HG02981 (cell line): ENCODE measurements around the gene PPOX.
A peak's percentile ranks its signal among the peaks of the same experiment; 100 is the strongest.

Source experiments
- ATAC-seq: cut with Tn5 transposase; IDR thresholded peaks from one replicate; pipeline ENCODE4 v1.9.1; 2021; ENCODE audit warnings: mild to moderate bottlenecking, moderate library complexity; ENCODE audit not compliant: unreplicated experiment

The PPOX gene

DNA sequence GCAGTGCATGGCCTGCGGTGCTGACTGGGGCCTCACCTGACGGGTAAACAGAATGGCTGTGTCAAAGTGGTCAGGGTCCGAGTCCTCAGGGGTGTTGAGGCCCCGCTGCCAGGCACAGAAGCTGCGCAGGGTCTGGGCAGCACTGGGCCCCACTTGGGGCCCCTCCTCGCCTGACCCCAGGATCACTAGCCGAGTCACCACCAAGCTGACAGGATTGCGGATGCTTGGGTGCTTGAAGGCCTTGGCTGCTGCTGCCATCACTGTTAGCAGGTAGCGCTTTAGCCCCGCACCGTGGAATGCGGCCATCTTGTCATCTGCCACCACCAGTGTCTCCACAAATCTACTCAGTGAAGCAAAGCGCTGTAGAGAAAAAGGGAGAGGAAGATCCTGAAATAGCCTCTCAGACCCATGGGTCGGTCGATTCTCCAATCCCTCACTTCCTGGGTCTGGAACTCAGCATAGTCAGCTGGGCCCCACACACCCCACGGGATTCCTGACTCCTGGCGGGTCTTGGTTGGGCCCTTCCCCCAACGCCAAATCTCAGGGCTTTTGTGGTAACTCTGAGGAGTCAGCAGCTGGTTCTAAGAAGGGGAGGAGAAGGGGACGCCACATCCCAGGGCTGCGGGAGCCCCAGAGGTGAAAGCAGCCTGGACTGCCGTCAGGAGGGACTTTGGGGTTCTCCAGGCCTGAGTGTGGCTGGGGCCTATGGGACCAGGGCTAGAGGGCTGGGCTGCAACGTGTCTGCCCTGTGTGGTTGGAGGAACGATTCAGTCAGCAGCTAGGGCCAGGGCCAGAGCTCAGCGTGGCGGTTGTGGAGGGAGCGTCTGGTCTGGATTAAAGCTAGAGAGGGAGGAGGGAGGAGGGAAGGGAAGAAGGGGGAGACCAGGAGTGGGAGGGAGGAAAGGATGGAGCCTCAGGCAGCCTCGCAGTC, 30.6 kb downstream of the PPOX start:
- no peak for ATAC-seq

DNA sequence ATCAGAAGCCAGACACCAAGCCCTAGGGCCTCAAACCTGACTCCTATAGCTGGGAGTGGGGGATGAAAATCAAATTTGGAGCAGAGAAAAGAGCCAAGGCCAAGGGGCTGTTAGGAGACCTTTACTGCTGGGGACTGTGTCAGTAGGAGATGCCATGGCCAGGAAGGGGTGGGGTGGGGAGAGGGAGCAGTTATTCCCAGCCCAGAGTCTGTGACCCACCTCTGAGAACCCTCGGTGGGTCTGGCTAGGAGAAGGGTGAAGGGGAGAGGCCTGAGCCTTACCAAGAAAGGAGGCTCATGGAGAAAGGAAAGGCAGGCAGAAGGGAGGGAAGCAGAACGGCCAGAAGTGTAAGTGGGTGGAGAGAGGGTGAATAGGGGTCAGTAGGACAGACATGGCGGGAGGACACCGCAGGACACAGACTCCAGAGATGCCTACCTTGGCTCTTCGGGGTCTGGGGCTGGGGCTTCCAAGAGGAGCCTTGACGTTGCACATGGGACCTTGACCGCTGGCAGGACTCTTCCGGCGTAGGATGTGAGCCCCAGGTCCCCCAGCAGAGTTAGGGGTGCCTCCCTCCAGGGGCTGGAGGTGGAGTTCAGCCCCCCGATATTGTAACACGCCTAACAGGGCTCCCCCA, 31.5 kb downstream of the PPOX start:
- ATAC-seq, result no peak

GRCh38 chr1:161198194-161198896, 32.1 kb downstream of the PPOX start:
- ATAC-seq, result no peak

DNA sequence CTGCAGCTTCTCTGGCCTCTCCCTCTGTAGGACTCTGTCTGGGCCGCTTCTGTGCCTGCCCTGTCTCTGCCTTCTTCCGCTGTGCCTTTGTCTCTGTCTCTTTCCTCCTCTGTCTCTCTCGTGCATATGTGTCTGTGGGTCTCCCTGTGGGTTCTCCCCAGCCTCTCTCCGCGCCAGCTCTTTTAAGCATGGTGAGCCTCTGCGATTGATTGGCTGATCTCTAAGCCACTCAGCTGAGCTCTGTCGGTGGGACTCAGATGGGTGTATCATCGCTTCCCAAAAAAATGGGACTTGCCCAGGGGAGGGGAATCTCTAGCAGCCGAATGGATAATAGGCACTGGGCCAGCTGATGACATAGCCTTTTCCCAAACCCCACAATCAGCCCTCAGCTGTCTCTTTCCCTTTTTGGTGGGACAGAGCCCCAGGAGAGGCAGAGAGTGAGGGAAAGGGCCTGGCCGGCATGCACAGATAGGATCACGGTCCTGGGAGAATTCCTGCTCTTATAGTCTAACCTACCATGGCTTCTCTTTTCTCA, 32.7 kb downstream of the PPOX start, which contains the start of gene ADAMTS4:
ADAMTS4 (minus strand) TSS at position 158 of the 535 bp plus-strand sequence. CDS start 427 bp downstream, outside the sequence.
- no peak for ATAC-seq

- ATAC-seq, result no peak
Measured at GRCh38 chr1:161199506-161200139, 33.4 kb downstream of the PPOX start.

DNA sequence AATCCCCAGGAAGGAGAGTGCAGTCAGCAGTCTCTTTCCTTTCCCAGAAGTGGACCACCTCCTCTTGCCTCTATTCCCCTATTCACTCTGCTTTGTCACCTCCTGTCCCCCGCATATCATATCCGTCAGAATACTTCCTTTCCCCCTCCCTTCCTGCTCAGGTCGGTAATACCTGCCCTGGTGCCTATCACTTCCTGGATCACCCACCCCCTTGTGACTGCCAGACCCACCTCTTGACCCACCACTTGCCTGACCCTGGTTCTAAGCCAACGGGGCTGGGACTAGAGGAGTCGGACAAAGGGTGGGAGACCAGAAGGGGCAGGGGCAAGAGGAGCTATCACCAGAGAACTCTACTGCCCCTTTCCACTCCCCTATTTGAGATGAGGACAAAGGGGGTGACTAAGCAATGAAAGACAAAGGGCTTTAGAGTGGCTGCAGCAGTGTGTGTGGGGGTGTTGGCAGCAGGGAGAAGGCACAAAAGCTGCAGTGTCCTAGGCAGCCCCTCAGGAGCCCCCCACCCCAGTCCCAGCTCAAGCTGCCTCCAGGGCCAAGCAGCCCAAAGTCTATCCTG, 34.3 kb downstream of the PPOX start:
- ATAC-seq, result no peak

DNA sequence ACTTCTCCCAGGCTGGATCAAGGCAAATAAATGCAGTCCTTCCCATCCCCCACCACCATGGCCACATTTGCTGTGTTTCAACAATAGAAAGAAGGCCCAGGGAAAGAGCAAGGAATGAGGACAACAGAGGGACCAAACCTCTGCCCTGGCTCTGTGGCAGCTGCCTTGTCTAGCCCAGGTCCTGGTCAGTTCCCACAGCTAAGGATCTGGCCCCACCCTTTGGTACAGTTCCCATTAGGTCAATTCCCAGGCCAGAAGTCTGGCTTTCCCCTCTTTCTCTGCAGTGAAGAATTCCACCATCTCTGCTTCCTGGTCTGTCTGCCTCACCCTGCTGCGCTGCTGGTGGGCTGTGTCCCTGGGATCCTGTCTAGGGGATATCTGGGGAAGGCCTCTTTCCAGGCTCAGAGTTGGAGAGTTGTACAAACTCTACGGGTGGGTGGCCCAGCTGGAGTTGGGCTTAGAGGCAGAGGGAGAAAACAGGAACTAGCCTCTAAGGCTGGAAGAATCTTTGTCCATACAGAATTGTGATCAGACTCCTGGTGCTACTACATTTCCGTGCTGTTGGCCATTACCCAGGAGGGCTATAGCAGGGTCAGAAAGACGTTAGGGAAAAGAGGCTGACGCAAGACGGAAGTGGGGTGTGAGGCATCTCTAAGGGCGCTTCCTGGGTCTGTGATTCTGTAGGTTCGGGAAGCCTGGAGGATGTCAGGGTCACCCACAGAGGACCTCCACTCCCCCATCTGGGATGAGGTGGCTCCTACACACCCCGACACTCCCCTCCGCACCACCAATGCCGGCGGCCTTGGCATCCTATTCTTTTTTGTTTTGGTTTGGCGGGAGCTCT, 35.0 kb downstream of the PPOX start:
- ATAC-seq, result no peak

DNA sequence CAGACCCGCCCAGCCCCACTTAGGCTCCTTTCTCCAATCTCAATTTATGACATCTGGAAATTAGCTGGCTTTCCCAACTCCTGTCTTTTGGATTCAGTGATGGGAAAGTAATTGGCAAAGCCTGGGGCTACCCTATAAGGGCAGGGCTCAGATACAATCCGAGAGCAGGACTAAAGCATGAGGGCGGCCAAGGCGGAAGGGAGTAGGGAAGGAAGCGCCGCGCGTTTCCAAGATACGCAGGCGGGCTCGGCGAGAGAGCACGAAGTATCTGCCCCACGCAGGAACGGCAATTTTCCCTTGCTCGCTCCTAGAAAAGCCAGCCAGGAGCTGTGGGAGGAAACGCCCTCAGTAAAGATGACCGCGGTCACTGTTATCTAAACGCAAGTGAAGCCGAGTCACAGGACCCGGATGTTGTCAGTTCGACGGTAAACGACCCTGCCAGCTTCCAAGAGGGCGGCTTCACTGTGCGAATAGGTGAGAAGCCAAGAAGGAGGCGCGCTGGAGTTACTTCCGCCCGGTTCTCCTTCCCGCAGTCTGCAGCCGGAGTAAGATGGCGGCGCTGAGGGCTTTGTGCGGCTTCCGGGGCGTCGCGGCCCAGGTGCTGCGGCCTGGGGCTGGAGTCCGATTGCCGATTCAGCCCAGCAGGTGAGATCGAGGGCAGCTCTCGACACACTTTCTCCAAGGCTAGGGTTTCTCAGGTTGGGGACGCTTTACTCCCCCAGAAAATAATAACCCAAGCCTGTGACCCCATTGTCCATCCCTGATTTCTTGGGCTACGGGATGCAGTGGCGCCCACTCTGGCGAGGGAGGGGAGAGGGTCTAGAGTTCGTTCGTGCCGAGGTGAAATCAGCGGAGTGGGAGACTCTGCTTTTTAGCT, 35.8 kb downstream of the PPOX start, which contains the start of gene NDUFS2:
NDUFS2 (plus strand) TSS at position 532 of the 877 bp plus-strand sequence; CDS start at position 551, 19 bp downstream.
- peak; percentile 97 for ATAC-seq

GRCh38 chr1:161206411-161207140, 40.4 kb downstream of the PPOX start:
- ATAC-seq, result no peak

GRCh38 chr1:161207173-161207572, 40.9 kb downstream of the PPOX start:
- ATAC-seq, result no peak

- no peak for ATAC-seq
Measured at GRCh38 chr1:161209790-161210409, 43.7 kb downstream of the PPOX start.

DNA sequence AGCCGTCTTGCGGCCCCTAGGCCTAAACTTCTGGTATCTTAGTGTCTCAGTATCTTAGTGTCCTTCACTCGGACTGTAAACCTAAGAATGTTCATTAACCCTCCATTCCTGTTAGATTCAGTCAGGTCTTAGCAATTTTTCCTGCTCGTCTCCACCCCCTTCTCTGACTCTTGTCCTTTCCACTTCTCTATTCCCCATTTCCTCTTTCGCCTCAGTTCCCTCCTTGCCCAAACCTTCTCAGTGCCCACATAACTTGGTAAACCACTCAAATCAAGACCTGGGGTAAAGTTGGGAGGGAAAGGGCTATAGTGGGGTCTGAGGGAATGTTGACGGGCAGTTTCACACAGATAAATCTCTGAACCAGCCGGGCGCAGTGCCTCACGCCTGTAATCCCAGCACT, 48.1 kb downstream of the PPOX start:
- ATAC-seq, result no peak

DNA sequence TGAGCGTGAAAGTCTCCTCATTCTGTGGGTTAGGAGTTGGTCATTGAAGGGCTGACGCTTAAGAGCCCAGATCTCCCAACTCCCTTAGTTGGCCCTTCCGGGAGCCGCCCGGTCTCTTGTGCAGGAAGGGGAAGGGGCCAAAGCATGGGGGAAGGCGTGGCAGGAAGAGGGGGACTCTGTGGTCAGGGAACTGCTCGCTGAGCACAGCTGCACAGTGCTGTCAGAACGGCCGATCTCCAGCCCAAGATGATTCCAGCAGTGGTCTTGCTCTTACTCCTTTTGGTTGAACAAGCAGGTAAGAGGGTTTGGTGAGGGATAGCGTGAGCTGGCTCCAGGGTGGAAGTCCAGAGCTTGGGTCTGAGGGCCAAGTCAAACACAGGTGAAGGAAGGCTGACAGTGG, 48.9 kb downstream of the PPOX start, which contains the start of gene FCER1G:
FCER1G (plus strand) TSS at position 220 of the 400 bp plus-strand sequence; CDS start at position 247, 27 bp downstream.
- no peak for ATAC-seq

GRCh38 chr1:161216945-161217712, 50.9 kb downstream of the PPOX start:
- peak; percentile 88 for ATAC-seq

DNA sequence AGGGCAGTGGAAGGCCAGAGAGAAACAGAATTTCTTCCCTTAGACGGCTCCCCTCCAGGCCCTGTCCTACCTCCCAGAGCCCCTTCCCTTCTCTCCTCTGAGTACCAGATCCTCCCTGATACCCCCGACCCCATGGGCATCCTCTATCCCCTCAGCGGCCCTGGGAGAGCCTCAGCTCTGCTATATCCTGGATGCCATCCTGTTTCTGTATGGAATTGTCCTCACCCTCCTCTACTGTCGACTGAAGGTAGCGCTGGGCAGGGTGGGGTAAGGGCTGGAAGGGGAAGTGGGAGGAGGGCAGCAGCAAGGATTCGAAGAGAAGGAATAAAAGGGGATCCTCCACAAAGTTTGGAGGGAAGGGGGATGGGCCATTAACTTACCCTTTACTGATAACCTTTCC, 51.6 kb downstream of the PPOX start:
- ATAC-seq, result no peak

DNA sequence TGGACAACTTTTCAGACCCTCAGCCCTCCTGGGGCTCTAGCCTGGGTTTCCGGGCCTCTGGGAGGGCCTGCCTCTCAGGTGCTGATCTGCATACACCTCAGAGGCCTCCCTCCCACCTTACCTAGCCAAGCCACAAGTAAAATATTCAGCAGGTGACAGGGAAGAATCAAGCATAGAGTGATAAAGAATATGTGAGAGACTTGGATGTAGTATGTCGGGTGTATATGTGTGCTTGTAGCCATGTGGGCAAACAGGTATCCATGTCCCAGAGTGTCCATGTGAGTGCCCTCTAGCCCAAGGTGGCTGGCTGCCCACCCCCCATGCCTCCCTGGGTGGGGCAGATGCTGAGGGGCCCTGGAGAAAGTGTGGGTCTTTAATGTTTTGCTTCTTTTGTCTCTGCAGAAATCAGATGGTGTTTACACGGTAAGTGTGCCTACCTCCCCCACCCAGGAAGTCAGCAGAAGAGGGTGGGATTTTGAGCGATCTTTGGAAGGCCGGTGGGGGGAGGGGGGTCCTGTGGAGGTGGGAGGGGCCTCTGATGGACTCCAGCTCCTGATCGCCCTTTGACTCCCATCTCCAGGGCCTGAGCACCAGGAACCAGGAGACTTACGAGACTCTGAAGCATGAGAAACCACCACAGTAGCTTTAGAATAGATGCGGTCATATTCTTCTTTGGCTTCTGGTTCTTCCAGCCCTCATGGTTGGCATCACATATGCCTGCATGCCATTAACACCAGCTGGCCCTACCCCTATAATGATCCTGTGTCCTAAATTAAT, 52.3 kb downstream of the PPOX start:
- no peak for ATAC-seq
